ENCODE measurements around the gene FBLN2. TPM values are rescaled to one million over a fixed set of nuclear protein-coding genes. Genes with fewer than 3 reads are reported as not detected.

FBLN2 gene
- total and polyA plus RNA-seq, 4 donors = 1.3 to 9.1 (median 4.3) TPM

- Histone ChIP-seq H3K27me3 (ENCODE audit: control insufficient read depth in 4 of 4, insufficient read depth in 4 of 4, low read length in 3 of 4) (peaks cover 0 to 3% (median 0%) of the 10 kb centered on the region in 4 donors), H3K9ac (ENCODE audit: low read depth in 1 of 2, low read length in 2 of 2) (no peak overlapping the region), H3K36me3 (ENCODE audit: control insufficient read depth in 4 of 4, insufficient read depth in 3 of 4, low read depth in 1 of 4, low read length in 3 of 4) (no peaks in the 10 kb centered on the region), H3K4me1 (ENCODE audit: control insufficient read depth in 4 of 4, insufficient read depth in 4 of 4, low read length in 3 of 4) (no peaks in the 10 kb centered on the region), H3K9me3 (ENCODE audit: control insufficient read depth in 4 of 4, low read length in 3 of 4) (no peaks in the 10 kb centered on the region), H3K27ac (ENCODE audit: low read depth in 1 of 2, low read length in 2 of 2) (no peak overlapping the region), H3K4me3 (ENCODE audit: low read depth in 1 of 3, low read length in 3 of 3) (no peak overlapping the region)
- TF ChIP-seq RAD21 (IDR thresholded peaks at IDR 0.05) (no peak), ZBTB33 (IDR thresholded peaks at IDR 0.05) (no peak), HNF4G (IDR thresholded peaks at IDR 0.05) (no peak), TAF1 (conservative IDR thresholded peaks at IDR 0.05) (no peak), YY1 (IDR thresholded peaks at IDR 0.05) (no peak), MAX (IDR thresholded peaks at IDR 0.05) (no peak), FOXA1 (IDR thresholded peaks at IDR 0.05) (no peak), ATF3 (IDR thresholded peaks at IDR 0.05) (no peak), JUND (IDR thresholded peaks at IDR 0.05) (no peak), EGR1 (IDR thresholded peaks at IDR 0.05; ENCODE audit: low read depth in 2 of 2) (no peak), FOXA2 (IDR thresholded peaks at IDR 0.05) (no peak), REST (IDR thresholded peaks at IDR 0.05) (no peak), GABPA (IDR thresholded peaks at IDR 0.05 in 1 of 2, conservative IDR thresholded peaks at IDR 0.05 in 1 of 2) (no peak), CTCF (IDR thresholded peaks at IDR 0.05; ENCODE audit: low read depth, low read length, missing input control) (no peak), RXRA (IDR thresholded peaks at IDR 0.05) (no peak), NR2F2 (IDR thresholded peaks at IDR 0.05) (no peak), HNF4A (conservative IDR thresholded peaks at IDR 0.05) (no peak), SP1 (IDR thresholded peaks at IDR 0.05) (no peak)
- 83% methylated on average over 26 of the region's 26 CpGs for WGBS
- no peak for DNase-seq (ENCODE audit: low spot score)
Observed at GRCh38 chr3:13569641-13570390, 20.9 kb downstream of the FBLN2 start.
